HG03025 (cell line): ENCODE results near the gene FCHO2.

Source experiments
- ATAC-seq: cut with Tn5 transposase; IDR thresholded peaks from one replicate; pipeline ENCODE4 v1.9.1; 2021; ENCODE audit warnings: mild to moderate bottlenecking, moderate library complexity; ENCODE audit not compliant: unreplicated experiment, low FRiP score

FCHO2 gene

GRCh38 chr5:73027361-73027760 is 71.5 kb downstream of the FCHO2 start:
- no peak for ATAC-seq

DNA sequence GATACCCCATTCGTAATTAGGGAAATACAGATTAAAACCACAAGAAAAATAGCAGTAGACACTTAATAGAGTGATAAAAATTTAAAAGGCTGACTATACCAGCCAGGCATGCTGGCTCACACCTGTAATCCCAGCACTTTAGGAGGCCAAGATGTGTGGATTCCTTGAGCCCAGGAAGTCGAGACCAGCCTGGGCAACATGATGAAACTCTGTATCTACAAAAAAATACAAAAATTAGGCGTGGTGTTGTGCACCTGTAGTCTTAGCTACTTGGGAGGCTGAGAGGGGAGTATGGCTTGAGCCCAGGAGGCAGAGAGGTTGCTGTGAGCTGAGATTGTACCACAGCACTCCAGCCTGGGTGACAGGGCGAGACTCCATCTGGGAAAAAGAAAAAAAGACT is 72.0 kb downstream of the FCHO2 start:
- ATAC-seq: no peak

- ATAC-seq: no peak
Observed at GRCh38 chr5:73028991-73029595, 73.3 kb downstream of the FCHO2 start.

- no peak for ATAC-seq
Observed at GRCh38 chr5:73030531-73030930, 74.7 kb downstream of the FCHO2 start.

DNA sequence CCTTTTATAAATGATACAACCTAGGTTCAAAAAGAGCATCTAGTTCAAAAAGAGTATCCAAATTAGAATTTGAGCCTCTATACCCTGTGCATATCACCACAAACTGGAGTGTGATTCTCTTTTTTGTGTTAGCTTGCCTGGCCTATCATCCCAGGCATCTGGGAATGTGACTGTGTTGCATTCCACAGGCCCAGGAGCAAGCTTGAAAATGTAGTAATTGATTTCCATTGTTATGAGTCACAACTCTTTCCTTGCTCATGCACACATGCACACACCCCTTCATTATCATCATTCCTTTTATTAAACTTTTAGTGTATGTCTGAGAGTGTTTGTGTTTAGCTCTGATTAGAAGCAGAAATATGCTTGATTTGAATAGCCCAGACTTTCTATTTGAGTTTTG is 75.2 kb downstream of the FCHO2 start:
- no peak for ATAC-seq

GRCh38 chr5:73031839-73032238 is 76.0 kb downstream of the FCHO2 start:
- no peak for ATAC-seq

DNA sequence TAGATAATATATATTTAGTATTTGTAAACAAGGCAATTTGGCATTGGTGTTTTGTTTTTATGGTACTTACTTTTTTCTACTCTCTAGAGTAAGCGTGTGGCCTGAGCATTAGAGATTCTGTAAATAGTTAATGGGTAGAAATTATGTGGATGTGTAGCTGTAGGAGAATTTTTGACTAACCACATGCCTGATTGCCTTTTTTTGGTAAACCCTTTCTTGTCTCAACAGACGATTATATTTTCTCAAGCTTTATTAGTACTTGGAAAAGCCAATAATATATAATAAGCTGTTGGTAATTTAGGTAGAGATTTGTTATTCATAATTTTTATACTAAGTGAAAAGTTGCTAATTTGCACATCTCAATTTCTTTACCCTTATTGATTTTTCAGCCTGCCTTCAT is 76.8 kb downstream of the FCHO2 start:
- ATAC-seq: no peak

GRCh38 chr5:73037545-73037944 is 81.7 kb downstream of the FCHO2 start:
- ATAC-seq: no peak

DNA sequence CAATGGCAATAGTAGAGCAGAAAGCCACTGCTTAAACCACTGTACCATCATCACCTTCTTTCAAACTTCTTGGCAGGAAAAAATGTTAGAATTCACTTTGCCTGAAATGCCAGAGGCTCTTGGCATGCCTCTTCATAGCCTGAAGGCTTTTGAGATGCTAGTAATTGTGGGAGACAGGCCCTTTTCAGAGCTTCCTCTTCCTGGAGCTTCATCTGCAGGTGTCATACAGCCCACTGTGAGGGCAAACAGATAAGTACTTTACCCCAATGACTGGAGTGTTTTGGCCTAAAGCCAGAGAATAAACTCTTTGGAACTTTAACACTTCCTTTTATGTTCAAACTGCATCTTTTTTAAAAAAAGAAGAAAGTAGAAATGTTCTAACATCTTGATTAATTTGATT is 83.2 kb downstream of the FCHO2 start:
- ATAC-seq: no peak

- ATAC-seq: no peak
Observed at GRCh38 chr5:73042993-73043392, 87.2 kb downstream of the FCHO2 start.

- ATAC-seq: no peak
Observed at GRCh38 chr5:73044546-73044945, 88.7 kb downstream of the FCHO2 start.

DNA sequence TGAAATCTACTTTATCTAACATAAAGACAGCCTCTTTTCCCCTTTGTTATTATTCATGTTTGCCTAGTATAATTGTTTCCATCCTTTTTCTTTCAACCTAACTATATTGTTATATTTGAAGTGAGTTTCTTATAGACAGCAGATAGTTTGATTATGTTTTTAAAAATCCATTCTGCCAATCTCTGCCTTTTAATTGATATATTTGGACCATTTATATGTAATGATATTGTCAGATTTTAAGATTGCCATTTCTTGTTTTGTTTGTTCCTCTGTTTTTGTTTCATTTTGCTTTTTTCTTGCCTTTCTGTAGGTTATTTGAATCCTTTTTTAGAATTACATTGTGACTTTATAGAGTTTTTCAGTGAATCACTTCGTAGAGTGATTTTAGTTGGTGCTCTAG is 89.8 kb downstream of the FCHO2 start:
- ATAC-seq: no peak

DNA sequence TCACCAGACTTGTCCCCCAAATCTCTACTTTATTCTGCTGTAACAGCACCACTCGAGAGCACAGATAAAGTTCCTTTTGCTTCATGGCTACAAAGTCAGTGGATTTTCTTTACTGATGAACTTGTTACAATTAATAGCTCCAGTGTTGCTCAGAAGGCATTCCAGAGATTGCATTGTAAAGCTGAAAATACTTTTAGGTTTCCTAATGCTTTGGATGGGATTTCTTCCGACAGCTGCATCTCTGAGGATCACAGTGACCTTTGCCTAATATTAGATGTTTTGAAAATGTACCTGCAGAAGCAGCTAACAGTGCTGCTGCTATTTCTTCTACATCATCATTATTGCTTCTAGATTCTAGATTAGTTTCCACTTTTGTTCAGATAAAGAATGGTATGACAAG is 105.8 kb downstream of the FCHO2 start:
- ATAC-seq: no peak

DNA sequence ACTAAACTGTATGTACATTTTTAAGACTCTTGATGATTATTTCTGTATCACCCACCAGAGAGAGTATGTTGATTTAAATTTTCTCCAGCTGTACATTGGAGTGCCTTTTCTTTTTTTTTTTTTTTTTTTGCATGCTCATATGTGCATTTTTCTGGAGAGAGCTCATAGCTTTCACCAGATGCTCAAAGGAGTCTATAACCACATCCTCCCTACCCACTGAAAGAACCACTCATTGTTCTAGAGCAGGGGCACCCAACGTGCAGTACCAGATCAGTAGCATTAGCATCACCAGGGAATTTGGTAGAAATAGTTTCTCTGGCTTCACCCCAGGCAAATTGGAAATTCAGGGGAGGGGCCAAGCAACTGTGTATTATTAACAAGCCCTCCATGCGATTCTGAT is 110.6 kb downstream of the FCHO2 start:
- ATAC-seq: no peak

DNA sequence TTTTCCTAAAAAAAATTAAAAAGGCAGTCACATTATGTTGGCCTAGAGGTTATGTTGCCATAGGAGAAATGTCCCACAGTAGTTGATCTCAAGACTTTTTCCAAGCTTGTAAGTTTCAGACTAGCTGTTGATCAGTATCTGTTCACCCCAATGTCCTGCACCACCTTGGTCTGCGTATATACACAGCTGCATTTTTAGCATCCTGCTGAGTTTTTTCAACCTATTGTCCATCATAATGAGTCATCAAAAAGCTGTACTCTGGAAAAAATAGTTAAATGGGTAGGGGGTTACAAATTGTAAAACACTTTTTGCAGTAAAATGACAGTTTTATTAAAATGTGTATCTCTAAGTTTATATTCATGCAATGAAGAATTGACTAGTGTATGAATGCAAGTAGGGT is 111.4 kb downstream of the FCHO2 start:
- ATAC-seq: no peak

DNA sequence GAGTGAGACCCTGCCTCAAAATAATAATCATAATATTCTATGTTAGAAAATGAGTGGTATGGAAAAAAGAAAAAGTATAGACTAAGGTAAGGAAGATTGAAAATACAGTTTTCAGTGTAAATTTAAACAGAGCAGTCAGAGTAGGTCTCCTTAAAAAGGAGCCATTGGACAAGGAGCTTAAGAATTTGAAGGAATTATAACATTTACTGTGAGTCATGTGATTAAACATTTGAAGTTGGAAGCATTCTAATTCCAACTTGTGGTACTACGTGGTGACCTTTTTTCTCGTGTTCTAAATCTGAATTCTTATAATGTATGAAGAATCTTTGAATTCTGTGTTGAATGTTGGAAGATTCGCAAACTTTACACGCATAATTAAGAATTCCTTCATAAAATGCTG is 125.3 kb downstream of the FCHO2 start:
- ATAC-seq: no peak

DNA sequence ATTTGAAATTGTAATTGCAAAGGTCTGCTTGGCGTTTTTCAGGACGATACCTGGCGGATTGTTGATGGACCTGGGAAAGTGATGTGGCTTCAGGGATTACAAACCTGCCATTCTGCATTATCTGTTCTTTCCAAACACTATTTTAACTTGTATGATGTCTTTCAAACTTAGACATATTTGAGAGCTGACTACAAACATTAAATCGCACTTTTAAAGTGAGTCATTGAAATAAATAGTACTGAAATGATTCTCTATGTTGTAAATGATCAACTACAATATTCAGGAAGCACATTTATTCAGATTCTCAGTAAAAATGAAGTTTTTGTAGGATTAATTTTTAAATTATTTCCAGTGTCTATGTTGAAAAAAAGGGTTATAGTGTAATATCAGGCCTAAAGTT is 132.2 kb downstream of the FCHO2 start:
- no peak for ATAC-seq

GRCh38 chr5:73093943-73094342 is 138.1 kb downstream of the FCHO2 start:
- no peak for ATAC-seq

GRCh38 chr5:73094415-73094814 is 138.6 kb downstream of the FCHO2 start:
- no peak for ATAC-seq

- no peak for ATAC-seq
Observed at GRCh38 chr5:73095564-73096238, 139.9 kb downstream of the FCHO2 start.

DNA sequence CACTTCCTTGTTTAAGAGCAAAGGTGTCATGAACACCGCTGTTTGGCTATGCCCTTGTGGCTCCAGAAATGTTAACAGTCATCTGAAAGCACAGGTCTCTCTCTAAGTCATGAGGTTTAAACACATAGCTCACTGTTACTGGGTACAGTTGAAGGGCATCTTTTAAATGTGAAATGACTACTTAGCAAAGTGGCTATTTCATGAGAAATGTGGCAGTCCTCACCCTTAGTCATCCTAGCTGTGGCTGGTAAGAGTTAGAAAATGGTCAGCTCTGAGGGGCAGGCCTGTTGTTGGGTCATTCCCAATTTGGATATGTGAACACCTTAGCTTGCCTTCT is 140.4 kb downstream of the FCHO2 start:
- no peak for ATAC-seq

- ATAC-seq: no peak
Observed at GRCh38 chr5:73097740-73098139, 141.9 kb downstream of the FCHO2 start.

DNA sequence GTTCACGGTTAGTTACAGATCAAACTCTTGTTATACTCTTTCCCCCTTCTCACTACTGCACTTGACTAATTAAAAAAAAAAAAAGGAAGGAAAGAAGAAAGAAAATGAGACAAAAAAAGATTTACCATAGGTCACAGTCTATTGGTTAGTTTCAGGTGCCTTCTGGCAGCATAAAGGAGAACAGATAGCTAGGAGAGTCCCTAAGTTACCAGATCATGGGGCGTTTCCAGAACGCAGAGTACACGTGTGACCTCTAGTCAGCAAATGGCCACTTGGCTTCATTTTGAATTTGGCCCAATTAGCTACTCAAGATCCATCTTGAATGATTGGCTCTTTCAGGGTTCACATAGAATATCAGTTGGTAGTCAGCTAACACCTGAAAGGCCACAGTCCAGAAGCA is 144.3 kb downstream of the FCHO2 start:
- no peak for ATAC-seq
